GM06990 (cell line): ENCODE data around the gene RSPO1.

Experiments used
- DNase-seq: peaks from one replicate; pipeline ENCODE4 v3.0.0-alpha.2; 2011; ENCODE audit not compliant: insufficient read length; ENCODE audit errors: extremely low read depth
- H3K27me3 ChIP-seq: replicated peaks from 2 replicates; pipeline ENCODE4 v1.6.0; 2011; ENCODE audit warnings: low read length; ENCODE audit not compliant: control insufficient read depth, insufficient read depth
- H3K36me3 ChIP-seq: 2 replicates; pipeline ENCODE4 v1.5.1; 2011; ENCODE audit warnings: low read length; ENCODE audit not compliant: control insufficient read depth, insufficient read depth
- H3K4me3 ChIP-seq: replicated peaks from 2 replicates; pipeline ENCODE4 v1.5.1; 2011; ENCODE audit warnings: low read depth, mild to moderate bottlenecking, control low read depth, low read length
- TF ChIP-seq, protein P1 (sequence below): IDR thresholded peaks from 2 replicates; pipeline ENCODE4 v1.5.1; 2011; ENCODE audit warnings: low read length, control low read depth, mild to moderate bottlenecking, inconsistent platforms; ENCODE audit not compliant: insufficient read depth, poor library complexity, severe bottlenecking

Gene RSPO1

DNA sequence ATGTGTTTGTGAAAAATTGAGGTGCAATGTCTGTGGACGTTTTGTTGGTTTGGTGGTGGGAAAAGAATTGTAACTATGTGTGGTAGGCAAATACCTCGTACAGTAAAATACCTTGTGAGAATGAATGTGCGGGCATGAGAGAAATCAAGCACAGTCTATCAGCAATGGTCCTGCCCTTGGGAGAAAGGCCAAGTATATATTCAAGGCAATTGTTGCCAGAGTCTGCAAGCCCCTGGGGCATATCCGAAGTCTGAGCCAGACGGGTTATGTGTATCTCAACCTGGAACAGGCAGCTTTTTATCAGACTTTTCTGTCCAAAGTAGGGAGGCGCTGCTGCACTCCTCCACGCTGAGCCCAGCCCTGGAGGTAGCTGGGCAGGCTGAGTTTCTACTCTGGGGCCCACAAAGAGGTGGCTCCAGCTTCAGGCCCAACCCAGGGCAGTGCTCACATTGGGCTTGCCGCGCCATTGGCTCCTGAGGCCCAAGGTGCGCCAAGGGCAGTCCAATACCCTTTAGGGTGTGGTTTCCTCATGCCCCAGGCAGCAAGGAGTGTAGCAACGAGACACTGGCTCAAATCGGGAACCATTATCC is 29.5 kb downstream of the RSPO1 start:
- DNase-seq: no peak
- Histone ChIP-seq H3K27me3 (peaks cover 3% of the 10 kb centered on the region; the same call in 1 of the 2 replicates), H3K36me3 (no peaks in the 10 kb centered on the region), H3K4me3 (no peak overlapping the region)
- TF ChIP-seq, protein P1, sequence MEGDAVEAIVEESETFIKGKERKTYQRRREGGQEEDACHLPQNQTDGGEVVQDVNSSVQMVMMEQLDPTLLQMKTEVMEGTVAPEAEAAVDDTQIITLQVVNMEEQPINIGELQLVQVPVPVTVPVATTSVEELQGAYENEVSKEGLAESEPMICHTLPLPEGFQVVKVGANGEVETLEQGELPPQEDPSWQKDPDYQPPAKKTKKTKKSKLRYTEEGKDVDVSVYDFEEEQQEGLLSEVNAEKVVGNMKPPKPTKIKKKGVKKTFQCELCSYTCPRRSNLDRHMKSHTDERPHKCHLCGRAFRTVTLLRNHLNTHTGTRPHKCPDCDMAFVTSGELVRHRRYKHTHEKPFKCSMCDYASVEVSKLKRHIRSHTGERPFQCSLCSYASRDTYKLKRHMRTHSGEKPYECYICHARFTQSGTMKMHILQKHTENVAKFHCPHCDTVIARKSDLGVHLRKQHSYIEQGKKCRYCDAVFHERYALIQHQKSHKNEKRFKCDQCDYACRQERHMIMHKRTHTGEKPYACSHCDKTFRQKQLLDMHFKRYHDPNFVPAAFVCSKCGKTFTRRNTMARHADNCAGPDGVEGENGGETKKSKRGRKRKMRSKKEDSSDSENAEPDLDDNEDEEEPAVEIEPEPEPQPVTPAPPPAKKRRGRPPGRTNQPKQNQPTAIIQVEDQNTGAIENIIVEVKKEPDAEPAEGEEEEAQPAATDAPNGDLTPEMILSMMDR: no peak

DNA sequence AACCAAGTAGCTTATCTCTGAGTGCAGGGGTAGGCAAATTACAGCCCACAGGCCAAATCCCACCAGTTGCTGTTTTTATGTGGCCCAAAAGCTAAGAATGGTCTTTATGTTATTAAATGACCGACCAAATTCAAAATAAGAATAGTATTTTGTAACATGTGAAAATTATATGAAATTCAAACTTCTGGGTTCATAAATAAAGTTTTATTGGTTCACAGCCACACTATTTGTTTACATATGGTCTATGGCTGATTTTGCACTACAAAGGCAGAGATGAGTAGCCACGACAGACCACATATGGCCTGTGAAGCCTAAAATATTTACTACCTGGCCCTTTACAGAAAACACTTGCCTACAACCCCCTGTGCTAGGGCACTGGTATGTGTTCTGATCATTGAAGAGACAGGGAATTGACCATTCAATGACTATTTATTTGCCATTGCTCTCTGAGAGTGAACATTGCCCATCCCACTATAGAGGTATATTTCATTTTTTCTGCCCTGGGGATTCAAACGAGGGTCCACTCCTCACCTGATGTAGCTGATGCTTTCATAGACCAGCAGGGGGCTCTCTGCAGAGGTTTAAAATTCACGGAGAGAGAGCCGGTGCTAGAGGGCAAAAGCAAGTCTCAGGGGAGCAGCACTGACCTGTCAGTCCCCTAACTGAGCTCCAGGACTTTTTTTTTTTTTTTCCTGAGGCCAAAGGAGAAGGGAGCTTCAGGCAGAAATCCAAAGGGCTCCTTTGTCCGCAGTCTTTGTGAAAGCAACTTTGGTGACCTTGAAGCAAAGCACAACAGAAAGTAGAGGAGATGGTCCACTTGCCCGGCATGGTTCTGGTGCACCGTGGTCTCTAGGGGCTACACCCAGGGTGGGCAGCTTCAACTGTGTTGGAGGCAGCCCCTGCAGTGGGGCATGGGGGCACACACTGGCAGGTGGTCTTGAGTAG is 31.7 kb downstream of the RSPO1 start:
- H3K27me3 ChIP-seq: no peaks in the 10 kb centered on the region; the same call in 1 of the 2 replicates
- no peak for DNase-seq
- TF ChIP-seq, protein P1: peak; percentile 82
- no peak overlapping the region for H3K4me3 ChIP-seq
- no peaks in the 10 kb centered on the region for H3K36me3 ChIP-seq

DNA sequence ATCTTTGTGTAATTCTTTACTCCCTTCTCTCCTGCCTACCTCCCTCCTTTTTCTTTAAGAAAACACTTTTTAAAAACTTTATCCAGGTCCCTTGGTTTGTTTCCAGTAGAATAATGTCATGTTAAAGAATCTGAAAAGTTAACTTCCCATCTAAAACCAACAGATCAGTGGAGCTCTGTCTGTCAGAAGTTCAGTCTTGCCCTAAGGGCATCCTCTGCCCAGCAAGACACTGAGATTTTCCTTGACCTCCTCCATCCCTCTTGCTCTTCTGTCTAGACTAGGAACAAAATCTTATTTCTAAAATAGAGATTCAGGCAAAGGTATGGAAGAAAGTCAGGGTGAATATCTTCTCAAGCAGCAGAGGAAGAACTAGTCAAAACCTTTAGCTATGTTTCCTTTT is 33.3 kb downstream of the RSPO1 start:
- TF ChIP-seq, protein P1: no peak
- H3K27me3 ChIP-seq: no peaks in the 10 kb centered on the region
- no peak for DNase-seq
- no peaks in the 10 kb centered on the region for H3K36me3 ChIP-seq
- no peak overlapping the region for H3K4me3 ChIP-seq

DNA sequence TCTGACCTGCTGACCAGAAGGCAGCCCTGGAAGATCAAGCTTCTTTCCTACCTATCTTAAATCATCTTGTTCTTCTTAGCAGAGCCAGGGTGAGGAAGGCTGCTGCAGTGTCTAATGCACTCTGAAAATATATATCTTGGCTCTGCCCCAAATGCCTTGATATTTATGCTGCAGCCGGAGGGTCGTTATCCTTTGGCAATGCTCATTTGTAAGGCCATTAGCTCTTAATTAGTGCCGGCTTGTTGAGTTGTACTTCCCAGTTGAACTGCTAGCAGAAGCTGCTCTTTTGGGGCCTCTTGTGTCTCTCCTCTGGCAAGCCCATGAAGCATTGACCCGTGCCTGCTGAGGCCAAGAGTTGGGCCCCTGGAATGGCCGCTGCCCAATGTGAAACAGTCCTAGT is 34.8 kb downstream of the RSPO1 start:
- no peak for DNase-seq
- no peak overlapping the region for H3K4me3 ChIP-seq
- H3K27me3 ChIP-seq: no peaks in the 10 kb centered on the region
- no peaks in the 10 kb centered on the region for H3K36me3 ChIP-seq
- TF ChIP-seq, protein P1: no peak

DNA sequence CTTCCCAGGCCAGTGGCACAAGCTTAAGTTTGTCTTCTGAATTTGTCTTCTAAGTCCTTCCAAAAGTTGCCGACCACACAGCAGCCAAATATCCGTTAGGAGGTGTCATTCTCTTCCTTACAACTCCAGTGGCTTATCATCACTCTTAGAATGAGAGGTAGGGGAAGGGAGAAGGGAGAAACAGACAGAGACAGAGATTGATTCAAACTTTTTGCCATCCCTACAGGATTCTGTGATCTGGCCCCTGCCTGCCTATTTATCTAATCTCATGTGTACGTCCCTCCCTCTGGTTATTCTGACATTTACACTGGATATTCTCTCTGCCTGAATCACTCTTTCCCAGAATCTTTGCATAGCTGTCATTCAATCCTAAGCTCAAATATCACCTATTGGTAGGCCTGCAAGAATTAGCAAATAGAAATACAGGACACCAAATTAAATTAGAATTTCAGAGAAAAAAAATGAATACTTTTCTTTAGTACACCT is 38.5 kb downstream of the RSPO1 start:
- DNase-seq: no peak
- Histone ChIP-seq H3K36me3 (peaks cover 3% of the 10 kb centered on the region; the same call in 1 of the 2 replicates), H3K4me3 (peak overlapping the region; percentile 91), H3K27me3 (no peaks in the 10 kb centered on the region)
- TF ChIP-seq, protein P1: no peak
